GM23338 (cell line): Measurements from ENCODE around the gene FRAS1. TPM values are rescaled to one million over a fixed set of nuclear protein-coding genes. Genes with fewer than 3 reads are reported as not detected.

Experiments used
- ATAC-seq: fragments of 200-7000 bp; cut with Tn5 transposase; 3 replicates; pipeline ENCODE4 v1.9.1; 2020
- DNase-seq: peaks from one replicate; pipeline ENCODE4 v3.0.0-alpha.2; 2015; ENCODE audit warnings: low spot score
- H2AFZ ChIP-seq: fragments of 200-600 bp; sonication (generic); 2 replicates; pipeline ENCODE4 v1.8.0; 2016; ENCODE audit warnings: antibody characterized with exemption, mild to moderate bottlenecking, moderate library complexity
- H3F3A ChIP-seq: fragments of 200-600 bp; sonication (generic); replicated peaks from 2 replicates; pipeline ENCODE4 v1.8.0; 2017; ENCODE audit warnings: antibody characterized with exemption, mixed run types, low read depth
- H3K27ac ChIP-seq: fragments of 200-600 bp; sonication (generic); 2 replicates; pipeline ENCODE4 v1.6.1; 2016; ENCODE audit warnings: low read depth
- H3K27me3 ChIP-seq: fragments of 200-600 bp; sonication (generic); 2 replicates; pipeline ENCODE4 v1.8.0; 2016; ENCODE audit warnings: mild to moderate bottlenecking, mixed run types, moderate library complexity; ENCODE audit not compliant: insufficient read depth
- H3K36me3 ChIP-seq: fragments of 200-600 bp; sonication (generic); 2 replicates; pipeline ENCODE4 v1.8.0; 2016; ENCODE audit warnings: mild to moderate bottlenecking; ENCODE audit not compliant: insufficient read depth
- H3K4me1 ChIP-seq: fragments of 200-600 bp; sonication (generic); 2 replicates; pipeline ENCODE4 v1.8.0; 2016; ENCODE audit warnings: mild to moderate bottlenecking, moderate library complexity; ENCODE audit not compliant: insufficient read depth
- H3K4me2 ChIP-seq: fragments of 200-600 bp; sonication (generic); 2 replicates; pipeline ENCODE4 v1.7.1; 2017; ENCODE audit warnings: mixed run types
- H3K4me3 ChIP-seq: fragments of 200-600 bp; sonication (generic); 2 replicates; pipeline ENCODE4 v1.6.1; 2016; ENCODE audit warnings: mixed run types
- H3K79me2 ChIP-seq: fragments of 200-600 bp; sonication (generic); replicated peaks from 2 replicates; pipeline ENCODE4 v1.8.0; 2017; ENCODE audit warnings: mild to moderate bottlenecking; ENCODE audit not compliant: insufficient read depth
- H3K9me2 ChIP-seq: fragments of 200-600 bp; sonication (generic); 2 replicates; pipeline ENCODE4 v1.8.0; 2017; ENCODE audit not compliant: insufficient read depth
- H4K20me1 ChIP-seq: fragments of 200-600 bp; sonication (generic); replicated peaks from 2 replicates; pipeline ENCODE4 v1.8.0; 2017; ENCODE audit warnings: mild to moderate bottlenecking; ENCODE audit not compliant: insufficient read depth
- H3K27ac Mint-ChIP-seq: 2 replicates; pipeline ENCODE4 v1.8.0; 2020; ENCODE audit warnings: inconsistent platforms, mild to moderate bottlenecking, moderate library complexity, mixed read lengths
- H3K27me3 Mint-ChIP-seq: 3 replicates; pipeline ENCODE4 v1.8.0; 2022; ENCODE audit warnings: low read depth, mild to moderate bottlenecking, moderate library complexity, mixed read lengths, inconsistent platforms; ENCODE audit not compliant: insufficient read depth, poor library complexity
- H3K36me3 Mint-ChIP-seq: 3 replicates; pipeline ENCODE4 v1.8.0; 2021; ENCODE audit warnings: low read depth, mild to moderate bottlenecking, inconsistent platforms, moderate library complexity, mixed read lengths
- H3K4me1 Mint-ChIP-seq: 3 replicates; pipeline ENCODE4 v1.8.0; 2020; ENCODE audit warnings: mild to moderate bottlenecking, inconsistent platforms, mixed read lengths
- H3K4me3 Mint-ChIP-seq: 3 replicates; pipeline ENCODE4 v1.8.0; 2021; ENCODE audit warnings: moderate library complexity, mild to moderate bottlenecking, inconsistent platforms, mixed read lengths
- H3K9me3 Mint-ChIP-seq: 3 replicates; pipeline ENCODE4 v1.8.0; 2020; ENCODE audit warnings: moderate library complexity, mild to moderate bottlenecking, inconsistent platforms, mixed read lengths
- CREB1 ChIP-seq: fragments of 250-450 bp; sonication (Bioruptor Pico); IDR thresholded peaks from 2 replicates; pipeline ENCODE4 v1.5.0; 2020; ENCODE audit warnings: low read depth, mild to moderate bottlenecking, moderate library complexity
- EZH2 ChIP-seq: fragments of 200-600 bp; sonication (generic); IDR thresholded peaks from one replicate; pipeline ENCODE4 v1.8.0; 2017; ENCODE audit warnings: antibody characterized with exemption, mild to moderate bottlenecking, low read depth; ENCODE audit not compliant: unreplicated experiment
- EZH2phosphoT487 ChIP-seq: fragments of 200-600 bp; sonication (generic); IDR thresholded peaks from one replicate; pipeline ENCODE4 v1.8.1; 2018; ENCODE audit warnings: antibody characterized with exemption; ENCODE audit not compliant: unreplicated experiment
- JUNB ChIP-seq: IDR thresholded peaks from one replicate; pipeline ENCODE4 v1.6.1; 2016; ENCODE audit warnings: antibody characterized with exemption; ENCODE audit not compliant: unreplicated experiment
- NANOG ChIP-seq: IDR thresholded peaks from 2 replicates; pipeline ENCODE4 v1.6.1; 2016; ENCODE audit warnings: antibody characterized with exemption, borderline replicate concordance
- POLR2AphosphoS5 ChIP-seq: IDR thresholded peaks from 2 replicates; pipeline ENCODE4 v1.6.1; 2016; ENCODE audit warnings: antibody characterized with exemption, low read depth
- STAT1 ChIP-seq: IDR thresholded peaks from one replicate; pipeline ENCODE4 v1.6.1; 2016; ENCODE audit warnings: antibody characterized with exemption; ENCODE audit not compliant: unreplicated experiment
- ZNF114 ChIP-seq: fragments of 250-450 bp; sonication (Bioruptor Pico); IDR thresholded peaks from 2 replicates; pipeline ENCODE4 v1.5.0; 2020; ENCODE audit warnings: mild to moderate bottlenecking, moderate library complexity
- ZNF331 ChIP-seq: fragments of 250-450 bp; sonication (Bioruptor Pico); IDR thresholded peaks from 2 replicates; pipeline ENCODE4 v1.5.0; 2020; ENCODE audit warnings: low read depth, mild to moderate bottlenecking, moderate library complexity
- polyA plus RNA-seq: library from polyadenylated mRNA; unstranded; fragments of >200 nt; fragmentation: Nextera tagmentation; extraction: Ambion mirVana; gene quantifications from 2 replicates; pipeline ENCODE4 v1.2.1, GENCODE V29; 2016
- total RNA-seq: library from RNA; depleted of rRNA; stranded (reverse); fragments of >200 nt; shearing (Covaris generic); gene quantifications from 2 replicates; pipeline ENCODE4 v1.2.3, GENCODE V29; 2014
- TF ChIP-seq, protein P1 (sequence below), 2 experiments: fragments of 200-600 bp in 1 of 2; sonication (generic) in 1 of 2; conservative IDR thresholded peaks; 2 replicates each; pipeline versions ENCODE4 v1.5.1 to v1.6.1; 2016 to 2017; ENCODE audit warnings: antibody characterized with exemption in 2 of 2, low read depth in 2 of 2, mild to moderate bottlenecking in 2 of 2, moderate library complexity in 1 of 2
- TF ChIP-seq, protein P2 (sequence below): fragments of 250-450 bp; sonication (Bioruptor Pico); IDR thresholded peaks from 2 replicates; pipeline ENCODE4 v1.5.0; 2020; ENCODE audit warnings: mild to moderate bottlenecking, moderate library complexity
- TF ChIP-seq, protein P3 (sequence below): IDR thresholded peaks from one replicate; pipeline ENCODE4 v1.6.1; 2018; ENCODE audit warnings: antibody characterized with exemption; ENCODE audit not compliant: unreplicated experiment
- TF ChIP-seq, protein P4 (sequence below): IDR thresholded peaks from 2 replicates; pipeline ENCODE4 v1.6.1; 2016; ENCODE audit warnings: antibody characterized with exemption

FRAS1 gene
- total and polyA plus RNA-seq, 2 experiments from 2014 or later: 12.4 to 108 TPM

DNA sequence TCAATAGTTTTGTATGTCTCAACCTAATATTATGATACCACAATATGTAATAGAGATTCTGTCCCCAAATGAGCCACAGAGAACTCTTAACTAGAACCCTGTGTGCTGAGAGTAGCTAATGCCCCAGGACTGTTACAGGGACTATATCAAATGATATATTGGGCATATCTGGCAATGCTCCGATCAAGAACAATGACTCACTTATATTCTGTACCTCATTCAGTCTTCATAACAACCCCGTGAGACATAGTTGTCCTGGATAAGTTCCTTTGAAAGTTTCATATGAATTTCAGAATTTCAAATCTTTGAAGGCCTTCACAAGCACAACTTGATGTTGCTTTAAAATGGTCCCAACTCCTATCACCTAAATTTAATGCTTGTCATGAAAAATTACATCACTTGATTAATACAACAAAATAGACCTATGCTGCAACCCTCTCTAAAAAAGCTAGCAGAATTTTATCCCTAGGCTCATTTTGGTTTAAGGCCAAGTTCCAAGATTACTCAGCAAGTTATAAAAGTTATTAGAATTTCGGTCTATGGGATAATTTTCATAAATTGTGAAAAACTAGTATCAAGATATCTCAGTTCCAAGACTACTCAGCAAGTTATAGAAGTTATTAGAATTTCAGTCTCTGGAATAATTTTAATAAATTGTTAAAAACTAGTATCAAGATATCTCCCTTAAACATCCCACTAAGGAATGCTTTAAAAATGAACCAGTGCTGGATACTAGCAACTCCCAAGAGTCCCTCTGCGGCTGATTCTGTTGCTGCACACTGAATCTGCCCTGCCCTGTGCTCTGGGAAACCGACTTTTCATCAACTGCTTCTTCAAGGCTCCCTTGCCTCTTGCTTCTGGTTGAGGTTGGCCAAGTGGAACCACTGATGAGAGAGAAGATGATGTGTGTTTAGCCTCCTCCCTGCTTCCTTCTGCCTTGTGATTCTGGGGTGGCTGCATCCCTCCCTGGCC, 488.4 kb downstream of the FRAS1 start:
- peaks cover 10% of the 10 kb centered on the region for H3K27me3 Mint-ChIP-seq
- no peak overlapping the region for H3K4me2 ChIP-seq

More for the DNA sequence above, 488.4 kb downstream of the FRAS1 start:
- DNase-seq (no peak), ATAC-seq (no peak)
- Mint-ChIP-seq H3K36me3 (peaks cover 12% of the 10 kb centered on the region), H3K9me3 (peaks cover 13% of the 10 kb centered on the region; the same call in 2 of the 3 replicates), H3K4me1 (peaks cover 9% of the 10 kb centered on the region), H3K27ac (no peak overlapping the region), H3K4me3 (no peak overlapping the region)
- Histone ChIP-seq H3K79me2 (no peaks in the 10 kb centered on the region), H3K27me3 (peaks cover 17% of the 10 kb centered on the region), H3K36me3 (no peaks in the 10 kb centered on the region), H4K20me1 (no peaks in the 10 kb centered on the region), H3K4me1 (peaks cover 5% of the 10 kb centered on the region), H3K27ac (no peak overlapping the region), H2AFZ (no peak overlapping the region), H3K9me2 (no peaks in the 10 kb centered on the region), H3K4me3 (no peak overlapping the region), H3F3A (no peaks in the 10 kb centered on the region)
- TF ChIP-seq NANOG: no peak
- TF ChIP-seq, protein P1, sequence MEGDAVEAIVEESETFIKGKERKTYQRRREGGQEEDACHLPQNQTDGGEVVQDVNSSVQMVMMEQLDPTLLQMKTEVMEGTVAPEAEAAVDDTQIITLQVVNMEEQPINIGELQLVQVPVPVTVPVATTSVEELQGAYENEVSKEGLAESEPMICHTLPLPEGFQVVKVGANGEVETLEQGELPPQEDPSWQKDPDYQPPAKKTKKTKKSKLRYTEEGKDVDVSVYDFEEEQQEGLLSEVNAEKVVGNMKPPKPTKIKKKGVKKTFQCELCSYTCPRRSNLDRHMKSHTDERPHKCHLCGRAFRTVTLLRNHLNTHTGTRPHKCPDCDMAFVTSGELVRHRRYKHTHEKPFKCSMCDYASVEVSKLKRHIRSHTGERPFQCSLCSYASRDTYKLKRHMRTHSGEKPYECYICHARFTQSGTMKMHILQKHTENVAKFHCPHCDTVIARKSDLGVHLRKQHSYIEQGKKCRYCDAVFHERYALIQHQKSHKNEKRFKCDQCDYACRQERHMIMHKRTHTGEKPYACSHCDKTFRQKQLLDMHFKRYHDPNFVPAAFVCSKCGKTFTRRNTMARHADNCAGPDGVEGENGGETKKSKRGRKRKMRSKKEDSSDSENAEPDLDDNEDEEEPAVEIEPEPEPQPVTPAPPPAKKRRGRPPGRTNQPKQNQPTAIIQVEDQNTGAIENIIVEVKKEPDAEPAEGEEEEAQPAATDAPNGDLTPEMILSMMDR (conservative IDR thresholded peaks at IDR 0.05; ENCODE audit: low read depth in 2 of 2): no peak
- TF ChIP-seq, protein P2, sequence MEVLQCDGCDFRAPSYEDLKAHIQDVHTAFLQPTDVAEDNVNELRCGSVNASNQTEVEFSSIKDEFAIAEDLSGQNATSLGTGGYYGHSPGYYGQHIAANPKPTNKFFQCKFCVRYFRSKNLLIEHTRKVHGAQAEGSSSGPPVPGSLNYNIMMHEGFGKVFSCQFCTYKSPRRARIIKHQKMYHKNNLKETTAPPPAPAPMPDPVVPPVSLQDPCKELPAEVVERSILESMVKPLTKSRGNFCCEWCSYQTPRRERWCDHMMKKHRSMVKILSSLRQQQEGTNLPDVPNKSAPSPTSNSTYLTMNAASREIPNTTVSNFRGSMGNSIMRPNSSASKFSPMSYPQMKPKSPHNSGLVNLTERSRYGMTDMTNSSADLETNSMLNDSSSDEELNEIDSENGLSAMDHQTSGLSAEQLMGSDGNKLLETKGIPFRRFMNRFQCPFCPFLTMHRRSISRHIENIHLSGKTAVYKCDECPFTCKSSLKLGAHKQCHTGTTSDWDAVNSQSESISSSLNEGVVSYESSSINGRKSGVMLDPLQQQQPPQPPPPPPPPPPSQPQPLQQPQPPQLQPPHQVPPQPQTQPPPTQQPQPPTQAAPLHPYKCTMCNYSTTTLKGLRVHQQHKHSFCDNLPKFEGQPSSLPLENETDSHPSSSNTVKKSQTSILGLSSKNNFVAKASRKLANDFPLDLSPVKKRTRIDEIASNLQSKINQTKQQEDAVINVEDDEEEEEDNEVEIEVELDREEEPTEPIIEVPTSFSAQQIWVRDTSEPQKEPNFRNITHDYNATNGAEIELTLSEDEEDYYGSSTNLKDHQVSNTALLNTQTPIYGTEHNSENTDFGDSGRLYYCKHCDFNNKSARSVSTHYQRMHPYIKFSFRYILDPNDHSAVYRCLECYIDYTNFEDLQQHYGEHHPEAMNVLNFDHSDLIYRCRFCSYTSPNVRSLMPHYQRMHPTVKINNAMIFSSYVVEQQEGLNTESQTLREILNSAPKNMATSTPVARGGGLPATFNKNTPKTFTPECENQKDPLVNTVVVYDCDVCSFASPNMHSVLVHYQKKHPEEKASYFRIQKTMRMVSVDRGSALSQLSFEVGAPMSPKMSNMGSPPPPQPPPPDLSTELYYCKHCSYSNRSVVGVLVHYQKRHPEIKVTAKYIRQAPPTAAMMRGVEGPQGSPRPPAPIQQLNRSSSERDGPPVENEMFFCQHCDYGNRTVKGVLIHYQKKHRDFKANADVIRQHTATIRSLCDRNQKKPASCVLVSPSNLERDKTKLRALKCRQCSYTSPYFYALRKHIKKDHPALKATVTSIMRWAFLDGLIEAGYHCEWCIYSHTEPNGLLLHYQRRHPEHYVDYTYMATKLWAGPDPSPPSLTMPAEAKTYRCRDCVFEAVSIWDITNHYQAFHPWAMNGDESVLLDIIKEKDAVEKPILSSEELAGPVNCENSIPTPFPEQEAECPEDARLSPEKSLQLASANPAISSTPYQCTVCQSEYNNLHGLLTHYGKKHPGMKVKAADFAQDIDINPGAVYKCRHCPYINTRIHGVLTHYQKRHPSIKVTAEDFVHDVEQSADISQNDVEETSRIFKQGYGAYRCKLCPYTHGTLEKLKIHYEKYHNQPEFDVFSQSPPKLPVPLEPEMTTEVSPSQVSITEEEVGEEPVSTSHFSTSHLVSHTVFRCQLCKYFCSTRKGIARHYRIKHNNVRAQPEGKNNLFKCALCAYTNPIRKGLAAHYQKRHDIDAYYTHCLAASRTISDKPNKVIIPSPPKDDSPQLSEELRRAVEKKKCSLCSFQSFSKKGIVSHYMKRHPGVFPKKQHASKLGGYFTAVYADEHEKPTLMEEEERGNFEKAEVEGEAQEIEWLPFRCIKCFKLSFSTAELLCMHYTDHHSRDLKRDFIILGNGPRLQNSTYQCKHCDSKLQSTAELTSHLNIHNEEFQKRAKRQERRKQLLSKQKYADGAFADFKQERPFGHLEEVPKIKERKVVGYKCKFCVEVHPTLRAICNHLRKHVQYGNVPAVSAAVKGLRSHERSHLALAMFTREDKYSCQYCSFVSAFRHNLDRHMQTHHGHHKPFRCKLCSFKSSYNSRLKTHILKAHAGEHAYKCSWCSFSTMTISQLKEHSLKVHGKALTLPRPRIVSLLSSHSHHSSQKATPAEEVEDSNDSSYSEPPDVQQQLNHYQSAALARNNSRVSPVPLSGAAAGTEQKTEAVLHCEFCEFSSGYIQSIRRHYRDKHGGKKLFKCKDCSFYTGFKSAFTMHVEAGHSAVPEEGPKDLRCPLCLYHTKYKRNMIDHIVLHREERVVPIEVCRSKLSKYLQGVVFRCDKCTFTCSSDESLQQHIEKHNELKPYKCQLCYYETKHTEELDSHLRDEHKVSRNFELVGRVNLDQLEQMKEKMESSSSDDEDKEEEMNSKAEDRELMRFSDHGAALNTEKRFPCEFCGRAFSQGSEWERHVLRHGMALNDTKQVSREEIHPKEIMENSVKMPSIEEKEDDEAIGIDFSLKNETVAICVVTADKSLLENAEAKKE (CRISPR knock-in tag): no peak
- no peak for TF ChIP-seq JUNB
- no peak for TF ChIP-seq STAT1
- TF ChIP-seq, protein P3, sequence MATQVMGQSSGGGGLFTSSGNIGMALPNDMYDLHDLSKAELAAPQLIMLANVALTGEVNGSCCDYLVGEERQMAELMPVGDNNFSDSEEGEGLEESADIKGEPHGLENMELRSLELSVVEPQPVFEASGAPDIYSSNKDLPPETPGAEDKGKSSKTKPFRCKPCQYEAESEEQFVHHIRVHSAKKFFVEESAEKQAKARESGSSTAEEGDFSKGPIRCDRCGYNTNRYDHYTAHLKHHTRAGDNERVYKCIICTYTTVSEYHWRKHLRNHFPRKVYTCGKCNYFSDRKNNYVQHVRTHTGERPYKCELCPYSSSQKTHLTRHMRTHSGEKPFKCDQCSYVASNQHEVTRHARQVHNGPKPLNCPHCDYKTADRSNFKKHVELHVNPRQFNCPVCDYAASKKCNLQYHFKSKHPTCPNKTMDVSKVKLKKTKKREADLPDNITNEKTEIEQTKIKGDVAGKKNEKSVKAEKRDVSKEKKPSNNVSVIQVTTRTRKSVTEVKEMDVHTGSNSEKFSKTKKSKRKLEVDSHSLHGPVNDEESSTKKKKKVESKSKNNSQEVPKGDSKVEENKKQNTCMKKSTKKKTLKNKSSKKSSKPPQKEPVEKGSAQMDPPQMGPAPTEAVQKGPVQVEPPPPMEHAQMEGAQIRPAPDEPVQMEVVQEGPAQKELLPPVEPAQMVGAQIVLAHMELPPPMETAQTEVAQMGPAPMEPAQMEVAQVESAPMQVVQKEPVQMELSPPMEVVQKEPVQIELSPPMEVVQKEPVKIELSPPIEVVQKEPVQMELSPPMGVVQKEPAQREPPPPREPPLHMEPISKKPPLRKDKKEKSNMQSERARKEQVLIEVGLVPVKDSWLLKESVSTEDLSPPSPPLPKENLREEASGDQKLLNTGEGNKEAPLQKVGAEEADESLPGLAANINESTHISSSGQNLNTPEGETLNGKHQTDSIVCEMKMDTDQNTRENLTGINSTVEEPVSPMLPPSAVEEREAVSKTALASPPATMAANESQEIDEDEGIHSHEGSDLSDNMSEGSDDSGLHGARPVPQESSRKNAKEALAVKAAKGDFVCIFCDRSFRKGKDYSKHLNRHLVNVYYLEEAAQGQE: no peak
- TF ChIP-seq, protein P4, sequence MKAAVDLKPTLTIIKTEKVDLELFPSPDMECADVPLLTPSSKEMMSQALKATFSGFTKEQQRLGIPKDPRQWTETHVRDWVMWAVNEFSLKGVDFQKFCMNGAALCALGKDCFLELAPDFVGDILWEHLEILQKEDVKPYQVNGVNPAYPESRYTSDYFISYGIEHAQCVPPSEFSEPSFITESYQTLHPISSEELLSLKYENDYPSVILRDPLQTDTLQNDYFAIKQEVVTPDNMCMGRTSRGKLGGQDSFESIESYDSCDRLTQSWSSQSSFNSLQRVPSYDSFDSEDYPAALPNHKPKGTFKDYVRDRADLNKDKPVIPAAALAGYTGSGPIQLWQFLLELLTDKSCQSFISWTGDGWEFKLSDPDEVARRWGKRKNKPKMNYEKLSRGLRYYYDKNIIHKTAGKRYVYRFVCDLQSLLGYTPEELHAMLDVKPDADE: no peak
- no peak for TF ChIP-seq ZNF331 (CRISPR knock-in tag)
- TF ChIP-seq EZH2: no peak
- TF ChIP-seq EZH2phosphoT487: no peak
- no peak for TF ChIP-seq POLR2AphosphoS5
- TF ChIP-seq CREB1 (CRISPR knock-in tag): no peak
- TF ChIP-seq ZNF114: no peak
